IPS-15b (cell line): ENCODE measurements around the gene MTX1.
"Not testable (repeated sequence)": the region's sequence is repeated elsewhere in the genome, so short reads cannot be mapped to it uniquely, and the experiment has no call there.

Experiments
- H3K27me3 ChIP-seq: one replicate; pipeline ENCODE4 v1.6.1; 2013; ENCODE audit warnings: low read length; ENCODE audit not compliant: control insufficient read depth, insufficient read depth
- H3K36me3 ChIP-seq: one replicate; pipeline ENCODE4 v1.6.1; 2013; ENCODE audit warnings: low read length; ENCODE audit not compliant: control insufficient read depth, insufficient read depth
- H3K4me1 ChIP-seq: one replicate; pipeline ENCODE4 v1.6.1; 2013; ENCODE audit warnings: mild to moderate bottlenecking, low read length; ENCODE audit not compliant: control insufficient read depth, insufficient read depth
- H3K4me3 ChIP-seq: one replicate; pipeline ENCODE4 v1.5.1; 2013; ENCODE audit warnings: low read depth, low read length
- H3K9ac ChIP-seq: one replicate; pipeline ENCODE4 v1.6.1; 2013; ENCODE audit warnings: low read depth, mild to moderate bottlenecking, low read length
- H3K9me3 ChIP-seq: one replicate; pipeline ENCODE4 v1.6.1; 2013; ENCODE audit warnings: mild to moderate bottlenecking, low read length; ENCODE audit not compliant: control insufficient read depth, insufficient read depth

MTX1 gene

GRCh38 chr1:155241069-155241679, 32.7 kb downstream of the MTX1 start:
- Histone ChIP-seq H3K4me1 (no peaks in the 10 kb centered on the region), H3K9ac (no peak overlapping the region), H3K9me3 (no peaks in the 10 kb centered on the region), H3K27me3 (peaks cover 19% of the 10 kb centered on the region), H3K36me3 (peaks cover 3% of the 10 kb centered on the region), H3K4me3 (peak overlapping the region; percentile 50)

- Histone ChIP-seq H3K27me3 (peaks cover 24% of the 10 kb centered on the region), H3K4me1 (no peaks in the 10 kb centered on the region), H3K9me3 (no peaks in the 10 kb centered on the region), H3K4me3 (no peak overlapping the region), H3K36me3 (peaks cover 3% of the 10 kb centered on the region), H3K9ac (no peak overlapping the region)
Observed at GRCh38 chr1:155241841-155242264, 33.4 kb downstream of the MTX1 start.

DNA sequence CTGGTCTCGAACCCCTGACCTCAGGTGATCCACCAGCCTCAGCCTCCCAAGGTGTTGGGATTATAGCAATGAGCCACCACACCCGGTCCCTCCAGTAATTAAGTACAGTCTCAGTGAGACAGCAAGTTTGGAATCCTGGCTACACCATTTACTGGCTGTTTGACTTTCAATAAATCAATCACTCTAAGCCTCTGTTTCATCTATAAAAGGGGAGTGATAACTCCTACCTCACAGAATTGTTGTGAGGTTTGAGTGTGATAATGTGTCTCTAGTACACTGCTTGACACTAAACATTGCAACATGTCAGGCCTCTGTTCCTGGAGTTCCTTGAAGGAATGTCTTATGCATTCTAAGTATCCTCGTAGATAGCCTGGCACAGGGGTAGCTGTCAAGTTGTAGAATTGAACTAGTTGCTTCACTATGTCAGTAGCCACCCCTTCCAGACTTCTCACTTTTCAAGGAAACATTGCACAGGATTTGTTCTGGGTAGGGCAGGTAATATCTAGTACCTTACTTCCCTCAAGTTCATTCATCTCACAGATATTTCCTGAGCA, 34.4 kb downstream of the MTX1 start:
- Histone ChIP-seq H3K9me3 (no peaks in the 10 kb centered on the region), H3K4me1 (no peaks in the 10 kb centered on the region), H3K4me3 (peak overlapping the region; percentile 53), H3K27me3 (peaks cover 26% of the 10 kb centered on the region), H3K9ac (no peak overlapping the region), H3K36me3 (peaks cover 5% of the 10 kb centered on the region)

DNA sequence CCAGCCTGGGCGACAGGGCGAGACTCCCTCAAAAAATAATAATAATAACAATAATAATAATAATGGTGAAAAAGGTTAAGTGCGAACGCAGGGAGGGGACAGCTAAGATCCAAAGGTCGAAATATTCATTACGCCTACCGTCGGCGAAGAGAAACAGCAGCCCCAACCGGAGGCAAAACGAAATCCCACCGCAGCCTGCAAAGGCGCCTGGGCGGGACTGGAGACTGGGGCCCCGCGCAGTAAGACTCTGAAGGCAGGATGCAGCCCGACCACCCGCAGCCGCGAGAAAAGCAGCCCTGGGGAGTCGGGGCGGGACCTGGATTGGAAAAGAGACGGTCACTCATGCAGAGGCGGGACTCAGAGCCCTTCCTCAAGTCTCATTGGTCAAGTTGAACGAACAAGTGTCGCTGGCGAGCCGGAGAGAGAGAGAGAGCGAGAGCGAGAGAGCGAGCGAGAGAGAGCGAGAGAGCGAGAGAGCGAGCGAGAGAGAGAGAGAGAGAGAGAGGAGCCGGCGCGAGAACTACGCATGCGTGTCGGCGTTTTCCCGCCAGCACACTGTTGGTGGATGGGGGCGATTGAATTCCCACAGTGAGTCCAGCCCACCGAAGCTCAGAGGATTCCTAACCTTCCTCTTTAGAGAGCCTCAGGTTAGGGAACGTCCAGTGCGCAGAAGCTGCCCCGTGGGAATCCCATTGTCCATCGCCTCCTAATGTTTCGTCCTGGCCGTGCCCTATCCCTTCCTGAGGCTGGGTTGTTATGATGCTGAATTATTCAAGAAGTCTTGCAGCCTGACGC, 36.1 kb downstream of the MTX1 start:
- Histone ChIP-seq H3K4me1 (no peaks in the 10 kb centered on the region), H3K27me3 (peaks cover 26% of the 10 kb centered on the region), H3K36me3 (peaks cover 11% of the 10 kb centered on the region), H3K9me3 (no peaks in the 10 kb centered on the region), H3K9ac (peak overlapping the region; percentile 73), H3K4me3 (peak overlapping the region; percentile 68)

GRCh38 chr1:155245163-155245524, 36.6 kb downstream of the MTX1 start:
- Histone ChIP-seq H3K9ac (peak overlapping the region; percentile 37), H3K4me3 (peak overlapping the region; percentile 68), H3K36me3 (peaks cover 11% of the 10 kb centered on the region), H3K9me3 (no peaks in the 10 kb centered on the region), H3K27me3 (peaks cover 26% of the 10 kb centered on the region), H3K4me1 (no peaks in the 10 kb centered on the region)

- H3K4me1 ChIP-seq, H3K9me3 ChIP-seq, H3K4me3 ChIP-seq, H3K9ac ChIP-seq: not testable (repeated sequence)
- H3K27me3 ChIP-seq, result peaks cover 26% of the 10 kb centered on the region
- peaks cover 11% of the 10 kb centered on the region for H3K36me3 ChIP-seq
Observed at GRCh38 chr1:155246796-155247195, 38.3 kb downstream of the MTX1 start.

DNA sequence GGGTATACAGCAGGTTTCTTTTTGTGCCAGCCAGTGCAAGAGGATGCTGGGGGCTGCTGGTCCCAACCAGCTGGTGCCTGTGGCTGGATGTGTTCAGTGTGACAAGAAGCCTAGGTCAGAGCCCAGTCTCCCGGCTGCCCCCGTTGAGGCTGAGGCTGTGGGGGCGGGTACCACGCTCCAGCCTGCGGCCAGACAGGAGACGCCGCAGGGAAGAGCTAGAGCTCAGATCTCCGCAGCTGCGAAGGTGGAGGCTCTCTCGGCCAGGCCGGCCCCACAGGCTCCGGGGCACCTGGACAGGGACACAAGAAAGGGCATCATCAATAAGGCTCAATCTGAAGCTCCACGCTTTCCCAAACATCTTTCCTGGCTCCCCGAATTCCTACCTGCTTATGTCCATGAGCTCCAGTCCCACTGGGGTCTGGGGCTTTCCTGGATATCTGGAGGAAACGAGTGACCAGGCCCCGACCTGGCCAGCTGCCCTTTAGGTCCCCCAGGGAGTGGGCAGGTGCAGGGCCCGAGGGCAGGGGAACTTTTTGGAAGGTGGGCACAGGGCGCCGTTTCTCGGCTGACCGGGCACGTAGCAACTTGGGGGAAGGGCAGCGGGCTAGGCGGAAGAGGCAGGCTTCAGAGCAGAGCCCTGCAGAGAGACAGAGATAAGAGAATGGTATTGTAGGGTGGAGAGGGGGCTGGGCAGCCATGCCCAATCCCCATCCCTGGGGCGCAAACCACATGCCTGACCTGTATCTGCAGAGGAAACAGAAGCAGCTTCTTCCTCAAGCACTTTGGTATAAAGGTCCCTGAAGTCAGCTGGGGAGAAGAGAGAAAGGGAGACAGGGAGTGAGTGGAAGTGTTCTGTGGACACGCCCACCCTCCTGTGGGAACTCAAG, 39.4 kb downstream of the MTX1 start:
- Histone ChIP-seq H3K27me3 (peaks cover 24% of the 10 kb centered on the region), H3K9me3 (no peaks in the 10 kb centered on the region), H3K9ac (no peak overlapping the region), H3K36me3 (peaks cover 11% of the 10 kb centered on the region), H3K4me1 (no peaks in the 10 kb centered on the region), H3K4me3 (no peak overlapping the region)

- H3K4me1 ChIP-seq, result no peaks in the 10 kb centered on the region
- peak overlapping the region; percentile 71 for H3K4me3 ChIP-seq
- no peak overlapping the region for H3K9ac ChIP-seq
- peaks cover 14% of the 10 kb centered on the region for H3K27me3 ChIP-seq
- H3K9me3 ChIP-seq, result no peaks in the 10 kb centered on the region
- peaks cover 11% of the 10 kb centered on the region for H3K36me3 ChIP-seq
Observed at GRCh38 chr1:155250246-155250632, 41.7 kb downstream of the MTX1 start.

DNA sequence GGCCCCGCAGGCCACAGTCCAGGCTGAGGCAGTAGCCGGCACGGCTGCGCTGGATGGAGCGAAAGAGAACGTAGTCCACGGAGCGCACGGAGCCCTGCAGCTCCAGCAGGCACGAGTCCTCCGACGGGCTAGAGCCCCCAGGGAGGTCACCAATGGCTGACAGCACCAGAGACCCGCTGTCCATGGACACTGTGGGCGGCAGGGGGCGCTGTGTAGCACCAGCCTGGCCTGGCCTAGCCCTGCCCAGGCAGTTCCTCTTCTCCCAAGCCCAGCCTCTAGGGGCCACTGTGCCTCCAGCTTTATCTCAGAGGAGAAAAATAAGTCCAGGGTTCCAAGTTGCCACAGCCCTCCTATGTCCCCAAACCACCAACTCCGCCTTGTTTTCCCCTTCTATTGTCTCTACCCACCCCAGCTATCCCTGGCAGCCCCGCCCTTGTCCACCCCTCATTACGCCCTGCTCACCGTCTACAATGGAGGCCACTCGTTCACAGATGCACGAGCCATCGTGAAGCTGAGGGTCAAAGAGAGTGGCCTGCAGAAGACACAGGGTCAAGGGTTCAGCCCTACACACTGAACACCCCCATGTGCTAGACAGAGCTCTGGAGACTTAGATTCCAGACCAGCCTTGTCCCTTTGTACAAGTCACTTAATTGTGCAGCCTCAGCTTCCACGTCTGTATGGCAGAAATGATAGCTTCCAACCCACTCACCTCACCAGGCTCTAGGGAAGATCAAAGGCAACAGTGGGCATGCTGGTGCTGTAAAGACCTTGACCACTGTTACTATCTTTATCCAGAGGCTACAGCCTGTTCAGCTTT, 42.3 kb downstream of the MTX1 start:
- peaks cover 11% of the 10 kb centered on the region for H3K36me3 ChIP-seq
- H3K27me3 ChIP-seq, result peaks cover 10% of the 10 kb centered on the region
- no peaks in the 10 kb centered on the region for H3K9me3 ChIP-seq
- peak overlapping the region; percentile 26 for H3K9ac ChIP-seq
- H3K4me3 ChIP-seq, result peak overlapping the region; percentile 71
- H3K4me1 ChIP-seq, result no peaks in the 10 kb centered on the region

- H3K4me1 ChIP-seq, result no peaks in the 10 kb centered on the region
- H3K9me3 ChIP-seq, result no peaks in the 10 kb centered on the region
- peaks cover 11% of the 10 kb centered on the region for H3K36me3 ChIP-seq
- H3K4me3 ChIP-seq, result no peak overlapping the region
- H3K27me3 ChIP-seq, result peaks cover 3% of the 10 kb centered on the region
- no peak overlapping the region for H3K9ac ChIP-seq
Observed at GRCh38 chr1:155251566-155251965, 43.1 kb downstream of the MTX1 start.

DNA sequence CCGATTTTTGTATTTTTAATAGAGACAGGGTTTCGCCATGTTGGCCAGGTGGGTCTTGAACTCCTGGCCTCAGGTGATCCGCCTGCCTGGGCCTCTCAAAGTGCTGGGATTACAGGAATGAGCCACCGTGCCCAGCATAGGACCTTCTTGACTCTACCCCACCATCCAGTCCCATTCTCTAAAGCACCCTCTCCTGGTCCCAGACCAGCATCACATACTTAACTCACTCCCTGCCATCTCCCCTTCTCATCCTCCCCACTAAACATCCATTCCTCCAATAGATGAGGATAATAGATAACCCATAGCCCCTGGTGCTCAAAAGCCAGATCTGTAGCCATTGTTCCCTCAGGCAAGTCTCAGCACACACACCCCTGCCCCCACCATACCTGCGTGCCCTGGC, 44.7 kb downstream of the MTX1 start:
- no peak overlapping the region for H3K9ac ChIP-seq
- H3K4me3 ChIP-seq, result no peak overlapping the region
- H3K4me1 ChIP-seq, result no peaks in the 10 kb centered on the region
- H3K27me3 ChIP-seq, result no peaks in the 10 kb centered on the region
- H3K9me3 ChIP-seq, result no peaks in the 10 kb centered on the region
- peaks cover 7% of the 10 kb centered on the region for H3K36me3 ChIP-seq
